ENCODE data around the gene ZBTB24.
"Not testable (repeated sequence)": the region's sequence is repeated elsewhere in the genome, so short reads cannot be mapped to it uniquely, and the experiment has no call there.

The ZBTB24 gene

DNA sequence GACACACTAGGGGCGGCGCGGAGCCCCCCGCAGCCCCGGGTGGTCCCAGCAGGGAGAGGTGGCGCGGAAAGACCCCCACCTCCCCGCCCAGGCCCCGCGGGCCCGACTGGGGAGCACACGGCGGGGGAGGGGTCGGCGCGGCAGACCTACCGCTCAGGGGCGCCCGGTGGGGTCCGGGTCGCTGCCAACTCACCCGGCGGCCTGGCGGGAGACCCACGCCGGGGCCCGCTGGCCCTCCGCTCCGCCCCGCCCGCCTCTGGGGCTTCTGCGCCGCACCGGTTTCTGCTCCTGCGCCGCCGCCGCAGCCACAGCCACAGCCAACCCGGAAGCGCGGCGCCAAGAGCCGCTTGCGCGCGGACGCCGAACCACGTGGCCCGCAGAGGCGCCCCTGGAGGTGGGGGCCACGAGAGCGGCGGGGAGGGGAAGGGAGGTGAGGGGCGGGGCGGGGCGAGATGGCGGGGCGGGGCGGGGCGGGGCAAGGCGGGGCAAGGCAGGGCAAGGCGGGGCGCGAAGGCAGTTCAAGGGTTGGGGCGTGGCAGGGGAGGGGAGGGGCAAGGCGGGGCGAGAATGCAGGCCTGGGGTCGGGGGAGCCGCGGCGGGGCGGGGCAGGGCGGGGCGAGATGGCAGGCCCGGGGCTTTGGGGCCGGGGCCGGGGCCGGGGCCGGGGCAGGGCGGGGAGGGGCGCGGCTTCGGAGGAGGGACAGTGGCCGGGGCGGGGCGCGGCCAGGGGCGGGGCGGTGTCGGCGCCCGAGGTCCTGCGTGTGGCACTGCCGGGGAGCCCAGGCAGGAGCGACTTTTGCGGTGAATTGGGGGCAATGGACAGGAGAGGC lies at the start of gene ZBTB24:
ZBTB24 (minus strand) TSS at position 315 of the 830 bp plus-strand sequence. CDS start 1,193 bp downstream, outside the sequence.
- in situ Hi-C loops (cut with HindIII; ENCODE audit: low sequenced_read_pairs): no loop called here

DNA sequence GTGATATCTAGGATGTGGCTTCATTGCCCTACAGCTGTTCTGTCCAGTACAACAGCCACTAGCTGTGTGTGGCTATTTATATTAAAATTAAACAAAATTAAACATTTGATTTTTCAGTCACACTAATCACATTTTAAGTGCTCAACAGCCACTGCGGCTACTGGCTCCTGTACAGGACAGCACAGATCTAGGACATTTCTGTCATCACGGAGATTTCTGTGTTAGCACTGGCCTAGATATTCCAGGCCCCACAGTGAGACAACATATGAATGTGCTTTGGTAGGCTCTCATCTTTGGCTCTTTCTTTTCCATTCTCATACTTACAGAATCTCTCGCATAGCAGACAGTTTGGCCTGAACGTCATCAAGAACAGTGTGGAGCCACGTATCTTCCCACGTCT lies 48.4 kb upstream of the ZBTB24 start:
- in situ Hi-C loops (cut with HindIII; ENCODE audit: low sequenced_read_pairs): no loop called here

DNA sequence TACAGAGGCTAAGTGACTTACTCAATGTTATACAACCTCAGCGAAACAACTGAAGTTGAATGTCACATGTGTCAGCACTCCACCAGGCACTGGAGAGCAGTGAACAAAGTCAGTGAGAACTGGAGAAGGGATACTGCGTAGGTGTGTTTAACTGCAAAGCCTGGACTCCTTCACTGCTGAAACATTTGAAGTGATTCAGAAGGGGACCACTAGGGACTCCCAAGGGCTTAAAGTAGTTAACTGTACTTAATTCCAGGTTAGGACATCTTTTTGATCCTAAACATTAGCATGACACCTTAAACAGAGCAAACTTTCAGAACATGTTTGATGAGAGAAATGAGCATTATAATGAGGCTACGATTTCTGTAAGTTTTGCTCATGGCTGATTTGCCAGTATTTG lies 45.0 kb upstream of the ZBTB24 start:
- in situ Hi-C loops (cut with HindIII; ENCODE audit: low sequenced_read_pairs): loop anchor here (5.0 kb wide), 1 partner anchor 86 kb away; the partner anchor contains the start of genes PPIL6 and SMPD2

DNA sequence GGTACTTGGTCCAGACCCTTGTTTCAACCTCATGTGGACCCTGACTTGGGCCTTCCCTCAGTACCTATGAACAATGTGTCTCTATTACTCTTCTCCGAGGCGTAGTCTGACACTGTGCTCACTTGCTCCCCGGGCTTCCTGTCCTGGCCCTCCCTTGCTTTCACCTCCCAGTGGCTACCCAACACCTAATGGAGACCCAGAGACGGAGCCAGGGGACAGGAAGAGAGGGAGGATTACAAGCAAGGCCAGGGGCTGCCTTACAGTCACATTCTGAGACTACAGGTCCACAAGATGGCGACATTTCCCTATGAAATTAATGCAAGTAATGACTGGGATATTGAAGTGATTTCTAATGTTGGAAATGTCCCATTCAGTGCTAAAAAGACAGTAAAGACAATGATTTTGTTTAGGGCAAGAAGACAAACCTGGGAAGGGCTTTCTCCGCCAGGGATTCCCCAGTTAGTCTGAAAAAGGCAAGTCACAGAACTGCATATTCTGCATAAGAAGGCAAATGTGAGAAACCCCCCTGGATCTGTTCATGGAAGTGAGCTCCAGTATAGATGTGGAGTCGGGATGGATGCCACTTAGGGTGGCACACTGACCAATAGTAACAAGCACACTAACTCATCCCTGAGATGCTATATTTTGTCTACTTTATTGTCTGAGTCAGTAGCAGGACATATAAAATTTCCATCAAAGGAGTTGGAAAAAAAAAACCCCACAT lies 44.0 kb upstream of the ZBTB24 start:
- in situ Hi-C loops (cut with HindIII; ENCODE audit: low sequenced_read_pairs): loop anchor here (5.0 kb wide), 1 partner anchor 85 kb away; the partner anchor contains the start of genes PPIL6 and SMPD2

DNA sequence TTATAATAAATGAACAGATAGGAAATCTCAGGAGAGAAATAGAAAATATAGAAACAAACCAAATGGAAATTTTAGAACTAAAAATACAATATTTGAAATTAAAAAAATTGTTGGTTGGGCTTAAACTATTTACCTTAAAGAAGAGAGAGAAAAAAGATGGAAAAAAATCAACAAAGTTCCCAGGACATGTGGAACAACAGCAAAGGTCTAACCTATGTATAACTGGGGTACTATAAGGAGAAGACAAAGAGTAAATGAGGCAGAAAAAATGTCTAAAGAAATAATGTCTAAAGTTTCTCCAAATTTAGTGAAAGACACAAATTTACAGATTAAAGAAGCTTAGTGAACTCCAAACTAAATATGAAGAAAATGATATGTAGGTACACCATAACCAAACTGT lies 41.1 kb upstream of the ZBTB24 start:
- in situ Hi-C loops (cut with HindIII; ENCODE audit: low sequenced_read_pairs): no loop called here

DNA sequence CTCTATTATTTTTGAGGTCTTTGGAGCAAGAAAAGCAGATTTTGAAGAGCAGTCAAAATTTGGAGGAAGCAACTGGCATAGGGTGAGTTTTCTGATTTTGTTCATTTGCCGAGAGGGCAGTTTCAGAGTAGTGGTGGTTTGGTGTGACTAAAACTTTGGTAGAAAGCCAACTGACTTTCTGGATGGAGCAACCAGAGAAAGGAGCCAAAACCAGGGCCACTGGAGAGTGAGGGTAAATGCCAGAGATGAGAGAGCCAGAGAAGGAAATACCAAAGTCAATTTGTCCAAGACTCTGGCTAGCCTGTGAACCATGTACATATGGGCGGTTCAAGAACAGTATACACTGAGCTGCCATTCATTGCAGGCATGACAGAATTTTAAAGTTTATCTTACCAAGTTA lies 40.5 kb upstream of the ZBTB24 start:
- in situ Hi-C loops (cut with HindIII; ENCODE audit: low sequenced_read_pairs): no loop called here

DNA sequence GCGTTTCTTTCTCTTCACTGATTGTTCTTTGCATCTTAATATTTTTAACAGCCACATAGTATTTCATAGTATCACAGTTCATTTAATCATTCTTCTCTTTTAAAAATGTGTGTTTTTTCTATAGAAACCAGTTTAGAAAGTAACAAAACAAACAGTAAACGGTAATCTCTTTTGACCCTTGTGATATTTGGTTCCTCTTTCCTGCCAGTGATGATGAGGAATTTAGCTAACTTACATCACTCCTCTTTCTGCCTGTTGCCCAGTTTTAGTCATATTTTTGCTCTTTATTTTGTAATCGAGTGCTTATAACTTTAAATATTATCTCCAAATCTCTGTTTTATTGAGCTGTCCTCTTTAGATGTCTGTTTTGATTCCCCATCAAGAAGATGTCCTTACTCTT lies 38.1 kb upstream of the ZBTB24 start:
- in situ Hi-C loops (cut with HindIII; ENCODE audit: low sequenced_read_pairs): no loop called here

DNA sequence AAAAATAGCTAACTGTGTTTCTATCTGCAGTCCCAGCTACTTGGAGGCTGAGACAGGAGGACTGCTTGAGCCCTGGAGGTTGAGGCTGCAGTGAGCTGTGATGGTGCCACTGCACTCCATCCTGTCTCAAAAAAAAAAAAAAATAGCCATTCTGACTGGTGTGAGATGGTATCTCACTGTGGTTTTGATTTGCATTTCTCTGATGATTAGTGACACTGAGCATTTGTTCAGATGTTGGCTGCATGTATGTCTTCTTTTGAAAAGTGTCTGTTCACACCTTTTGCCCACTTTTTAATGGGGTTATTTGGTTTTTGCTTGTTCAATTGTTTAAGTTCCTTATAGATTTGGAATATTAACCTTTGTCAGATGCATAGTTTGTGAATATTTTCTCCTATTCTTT lies 36.6 kb upstream of the ZBTB24 start:
- in situ Hi-C loops (cut with HindIII; ENCODE audit: low sequenced_read_pairs): not testable (repeated sequence)

DNA sequence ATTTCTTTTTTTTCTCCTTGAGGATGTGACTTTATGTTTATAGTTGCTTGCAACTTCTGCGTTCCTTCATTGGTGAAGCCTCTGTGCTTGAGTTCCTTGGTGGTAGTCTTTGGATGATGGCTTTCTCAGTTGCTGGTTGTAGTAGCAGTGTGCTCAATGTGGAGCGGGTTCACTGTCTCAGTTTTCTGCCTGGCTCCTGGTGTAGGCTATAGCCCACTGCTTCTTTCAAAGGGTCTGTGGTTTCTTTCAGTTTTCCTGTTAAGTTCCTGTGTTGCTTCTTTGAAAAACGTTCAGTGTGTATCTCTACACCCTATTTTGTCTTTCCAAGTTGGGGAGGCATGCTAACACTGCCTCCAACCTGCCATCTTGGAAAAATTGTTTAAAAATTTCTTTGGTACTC lies 33.9 kb upstream of the ZBTB24 start:
- in situ Hi-C loops (cut with HindIII; ENCODE audit: low sequenced_read_pairs): no loop called here

DNA sequence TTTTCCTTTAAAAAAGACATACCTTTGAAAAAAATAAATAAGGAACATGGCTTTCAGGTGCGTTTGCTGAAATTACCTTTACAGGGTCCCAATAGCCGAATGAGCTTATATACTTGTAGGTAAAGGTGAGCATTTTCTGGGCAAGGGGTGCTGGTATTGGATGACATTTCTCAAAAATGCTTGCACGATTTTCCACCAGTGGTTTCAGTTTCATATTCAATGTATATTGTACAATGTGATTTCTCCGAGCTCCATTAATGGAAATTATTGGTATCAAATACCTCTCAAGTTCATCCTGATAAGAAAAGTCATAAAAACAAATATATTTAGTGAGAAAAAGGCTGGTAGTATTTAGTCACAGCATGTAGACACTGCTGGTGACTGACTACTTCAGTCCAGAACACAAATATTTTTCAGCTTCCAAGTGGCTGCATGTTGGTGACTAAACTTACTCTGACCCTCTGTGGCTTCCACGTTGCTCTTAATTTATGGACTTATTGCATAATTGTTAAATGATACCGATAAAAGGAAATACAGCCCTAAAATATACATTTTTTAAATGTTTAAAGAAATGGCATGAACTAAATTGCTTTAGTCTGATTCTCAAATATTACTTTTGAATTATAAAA lies 32.9 kb upstream of the ZBTB24 start:
- in situ Hi-C loops (cut with HindIII; ENCODE audit: low sequenced_read_pairs): no loop called here

DNA sequence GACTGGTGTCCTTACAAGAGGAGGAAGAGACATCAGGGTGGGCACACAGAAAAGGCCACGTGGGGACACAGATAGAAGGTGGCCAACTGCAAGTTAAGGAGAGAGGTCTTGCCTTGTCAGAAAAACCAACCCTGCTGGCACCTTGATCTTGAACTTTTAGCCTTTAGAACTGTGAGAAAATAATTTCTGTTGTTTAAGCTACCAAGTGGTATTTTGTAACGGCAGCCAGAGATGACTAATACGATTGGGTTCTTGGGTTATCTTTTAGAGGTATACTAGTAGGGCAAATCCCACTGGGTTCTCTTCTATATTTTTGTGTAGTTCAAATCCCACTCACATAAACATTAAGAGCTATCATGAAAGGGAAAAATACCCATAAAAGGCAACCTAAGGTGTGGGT lies 31.9 kb upstream of the ZBTB24 start:
- in situ Hi-C loops (cut with HindIII; ENCODE audit: low sequenced_read_pairs): no loop called here

DNA sequence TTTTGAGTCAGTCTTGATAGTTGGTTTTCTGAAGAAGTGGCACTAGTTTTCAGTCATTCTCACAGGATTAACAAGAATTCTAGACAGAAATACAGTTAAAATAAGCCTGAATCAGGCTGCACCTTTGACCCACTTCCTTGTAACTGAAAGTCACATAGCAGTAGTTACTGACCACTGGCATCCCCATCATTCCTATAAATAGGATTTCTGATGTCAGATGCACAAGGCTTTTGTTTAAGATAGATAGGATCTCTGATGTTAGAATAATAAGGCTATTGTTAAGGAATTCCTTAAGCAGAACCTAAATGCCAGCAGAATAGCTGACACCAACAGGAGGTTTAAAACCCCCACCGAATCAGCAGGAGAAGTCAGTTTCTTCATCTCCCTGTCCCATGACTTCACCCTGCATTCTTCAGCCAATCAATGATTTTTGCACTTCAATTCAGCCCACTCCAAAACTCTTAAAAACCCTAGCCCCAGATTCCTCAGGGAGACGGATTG lies 30.6 kb upstream of the ZBTB24 start:
- in situ Hi-C loops (cut with HindIII; ENCODE audit: low sequenced_read_pairs): no loop called here

DNA sequence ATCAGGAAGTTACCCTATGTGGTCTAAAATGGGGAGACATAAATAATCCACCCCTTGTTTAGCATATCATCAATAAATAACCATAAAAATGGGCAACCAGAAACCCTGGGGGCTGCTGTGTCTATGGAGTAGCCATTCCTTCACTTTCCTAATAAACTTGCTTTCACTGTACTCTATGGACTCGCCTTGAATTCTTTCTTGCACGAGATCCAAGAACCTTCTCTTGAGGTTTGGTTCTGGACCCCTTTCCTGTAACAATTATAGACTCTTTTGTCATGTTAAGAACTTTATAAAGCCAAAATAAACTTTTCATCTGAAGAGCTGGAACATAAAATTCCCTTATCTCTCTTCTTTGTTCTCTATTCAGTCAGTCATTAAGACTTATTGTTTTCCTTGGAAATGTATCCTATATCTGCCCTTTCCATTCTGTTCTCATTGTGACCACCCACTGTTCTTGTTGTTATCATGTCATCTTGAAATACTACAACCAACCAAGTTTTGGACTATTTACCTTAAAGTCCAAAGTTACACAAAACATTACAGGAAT lies 29.3 kb upstream of the ZBTB24 start:
- in situ Hi-C loops (cut with HindIII; ENCODE audit: low sequenced_read_pairs): no loop called here

DNA sequence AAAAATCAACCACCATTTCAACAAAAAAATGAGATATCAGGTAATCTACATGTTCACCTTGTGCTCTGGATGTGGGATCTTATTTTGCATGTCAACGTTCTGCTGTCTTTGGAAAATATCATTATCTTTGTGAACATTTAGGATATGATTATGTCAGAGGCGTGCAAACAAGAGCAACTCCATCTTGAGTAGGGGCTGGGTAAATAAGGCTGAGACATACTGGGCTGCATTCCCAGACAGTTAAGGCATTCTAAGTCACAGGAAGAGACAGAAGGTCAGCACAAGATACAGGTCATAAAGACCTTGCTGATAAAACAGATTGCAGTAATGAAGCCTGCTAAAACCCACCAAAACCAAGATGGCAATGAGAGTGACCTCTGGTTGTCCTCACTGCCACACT lies 28.8 kb upstream of the ZBTB24 start:
- in situ Hi-C loops (cut with HindIII; ENCODE audit: low sequenced_read_pairs): no loop called here

DNA sequence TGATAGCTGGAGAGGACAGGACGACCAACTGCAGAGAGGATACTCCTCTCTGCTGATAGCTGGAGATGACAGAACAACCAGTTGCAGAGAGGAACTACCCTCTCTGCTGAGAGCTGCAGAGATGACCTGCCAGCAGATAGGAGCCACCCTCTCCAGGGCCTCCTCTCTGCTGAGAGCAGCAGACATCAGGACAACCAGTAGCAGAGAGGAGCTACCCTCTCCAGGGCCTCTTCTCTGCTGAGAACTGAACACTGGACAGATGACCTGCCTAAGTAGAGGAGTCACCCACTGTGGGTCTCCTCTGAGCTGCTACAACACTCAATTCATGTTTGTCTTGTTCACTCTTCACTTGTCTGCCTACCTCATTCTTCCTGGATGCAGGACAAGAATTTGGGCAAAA lies 27.3 kb upstream of the ZBTB24 start:
- in situ Hi-C loops (cut with HindIII; ENCODE audit: low sequenced_read_pairs): no loop called here

DNA sequence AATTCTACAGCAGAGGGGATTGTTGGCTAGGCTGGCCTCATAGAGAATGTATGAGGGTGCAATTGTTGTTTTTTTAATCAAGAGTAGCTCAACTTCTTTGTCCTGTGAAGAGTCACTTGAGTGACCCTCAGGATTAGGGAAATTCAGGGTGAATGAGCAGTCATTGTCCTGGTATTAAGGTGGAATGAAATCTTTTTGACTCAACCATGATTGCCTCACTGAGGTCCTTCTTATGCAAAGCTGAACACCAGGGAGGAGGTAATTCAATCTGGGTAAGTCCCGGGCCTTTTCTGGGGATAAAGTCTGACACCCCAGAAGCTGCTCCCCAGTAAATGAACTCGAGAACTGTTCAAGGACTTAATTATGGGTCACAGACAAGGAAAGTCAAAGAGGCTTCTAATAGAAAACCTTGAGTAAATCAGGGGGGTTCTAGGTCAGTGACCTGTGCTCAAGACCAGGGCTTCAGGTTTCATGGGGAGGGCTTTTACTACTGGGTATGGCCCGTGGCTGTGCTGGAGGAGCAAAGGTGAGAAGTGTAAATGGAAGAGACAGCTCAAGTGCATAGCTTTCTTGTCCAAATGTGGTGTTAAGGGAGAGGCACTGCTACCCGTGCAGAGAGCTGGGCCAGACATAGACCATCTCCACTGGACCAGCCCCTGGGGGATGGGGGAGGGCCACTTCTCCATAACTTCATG lies 25.3 kb upstream of the ZBTB24 start:
- in situ Hi-C loops (cut with HindIII; ENCODE audit: low sequenced_read_pairs): no loop called here

DNA sequence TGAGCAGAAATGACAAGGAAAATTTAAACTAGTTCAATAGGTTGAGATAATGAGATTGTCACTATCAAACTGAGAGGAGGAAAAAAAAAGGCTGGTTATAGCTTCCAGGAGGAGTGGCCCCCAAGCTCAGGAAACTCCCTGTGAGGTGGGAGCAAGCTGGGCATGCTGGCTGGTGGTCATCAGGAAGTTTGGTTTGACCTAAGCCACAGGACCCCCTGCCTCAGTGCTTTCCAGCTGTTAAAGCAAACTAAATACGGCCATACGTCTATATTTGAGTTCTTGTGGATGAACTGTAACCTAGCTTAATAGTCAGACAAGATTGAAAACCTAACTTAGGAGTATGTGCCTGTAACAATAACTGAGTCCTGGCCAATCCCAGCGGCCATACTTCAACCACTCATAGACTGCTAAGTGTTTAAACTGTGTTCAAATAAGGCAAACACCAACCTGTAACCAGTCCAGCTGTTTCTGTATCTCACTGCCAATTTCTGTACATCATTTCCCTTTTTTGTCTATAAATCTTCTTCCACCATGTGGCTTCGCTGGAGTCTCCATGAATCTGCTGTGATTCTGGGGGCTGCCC lies 24.6 kb upstream of the ZBTB24 start:
- in situ Hi-C loops (cut with HindIII; ENCODE audit: low sequenced_read_pairs): no loop called here

DNA sequence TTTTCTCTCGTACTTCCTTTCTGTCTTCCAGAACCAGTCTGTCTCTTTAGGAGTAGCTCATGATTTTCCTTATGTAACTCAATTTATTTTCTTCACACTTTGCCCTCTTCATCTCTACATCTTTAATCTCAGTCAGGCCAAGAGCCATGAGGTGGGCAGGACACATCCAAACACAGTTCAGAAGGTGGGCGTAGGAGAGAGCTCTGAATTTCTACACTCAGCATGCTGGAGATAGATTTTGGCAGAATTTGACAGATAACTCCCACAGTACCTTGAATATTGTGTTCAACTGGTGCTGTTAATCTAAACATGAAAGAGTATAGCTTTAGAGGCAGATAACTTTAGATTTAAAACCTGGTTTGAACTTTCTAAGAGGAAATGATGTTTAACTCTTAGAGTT lies 23.8 kb upstream of the ZBTB24 start:
- in situ Hi-C loops (cut with HindIII; ENCODE audit: low sequenced_read_pairs): no loop called here

DNA sequence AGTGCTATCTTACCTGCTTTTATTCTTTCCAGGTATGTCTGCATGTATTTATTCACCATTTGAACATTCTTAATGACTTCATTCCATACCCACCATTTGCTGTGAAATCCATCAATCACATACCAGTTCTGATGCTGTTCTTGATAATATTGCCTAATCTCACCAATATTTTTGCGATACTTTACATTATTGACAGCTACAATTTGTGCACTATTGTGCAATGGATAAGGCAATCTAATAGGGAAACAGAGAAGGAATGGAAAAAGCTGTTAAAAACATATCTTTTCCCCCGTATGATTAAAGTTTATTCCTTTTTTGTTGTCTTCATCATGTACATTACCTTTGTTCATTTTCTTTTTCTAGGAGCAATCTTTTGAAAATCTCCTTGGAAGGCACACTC lies 23.3 kb upstream of the ZBTB24 start:
- in situ Hi-C loops (cut with HindIII; ENCODE audit: low sequenced_read_pairs): no loop called here
